Upper lobe of left lung (tissue), 4 donors: ENCODE measurements around the gene MYO1G.

Experiments
- CTCF ChIP-seq, 6 experiments: fragments of 450-650 bp in 4 of 6; fragments of 200-600 bp in 2 of 6; sonication (generic) in 2 of 6; IDR thresholded peaks; one replicate each; pipeline ENCODE4 v1.5.1; 2016 to 2019; ENCODE audit warnings: antibody characterized with exemption in 6 of 6
- EP300 ChIP-seq, 4 donors: sonication (generic); formaldehyde crosslinking; IDR thresholded peaks; one replicate each; pipeline ENCODE4 v1.5.1; 2017; ENCODE audit warnings: antibody characterized with exemption in 4 of 4, control low read depth in 2 of 4

GRCh38 chr7:44936322-44936721, 42.5 kb downstream of the MYO1G start:
- no peak for TF ChIP-seq EP300 (IDR thresholded peaks at IDR 0.05)
- no peak for TF ChIP-seq CTCF (IDR thresholded peaks at IDR 0.05)
